Measurements from ENCODE around the gene PLAAT5. TPM values are rescaled to one million over a fixed set of nuclear protein-coding genes. Genes with fewer than 3 reads are reported as not detected.

The PLAAT5 gene
- total and polyA plus RNA-seq, 11 donors = 0.49 to 7.1 (median 1.5) TPM

DNA sequence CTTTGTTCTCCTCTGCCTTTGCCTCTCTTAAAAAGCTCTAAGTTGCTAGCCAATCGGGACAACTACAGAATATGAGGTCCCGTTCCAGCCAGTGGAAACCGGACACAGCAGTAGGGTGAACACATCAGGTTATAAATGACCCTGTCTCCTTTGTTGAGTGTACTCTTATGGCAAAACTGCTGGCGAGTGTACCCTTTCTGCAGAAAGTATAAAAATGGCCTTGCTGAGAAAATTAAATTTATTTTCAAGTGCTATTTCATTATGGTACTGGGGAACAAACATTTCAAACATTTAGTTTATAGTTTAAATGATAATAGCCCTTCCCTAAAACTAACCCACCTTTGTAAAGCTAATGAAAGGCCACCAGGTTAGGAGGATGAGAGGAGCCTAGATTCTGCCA lies 8.9 kb upstream of the PLAAT5 start:
- intact Hi-C loops (cut with DNase I) = loop anchor here in 2 of 10 donors (5.0 to 10.0 kb wide), 2 partner anchors 55 to 72 kb away; no protein-coding TSS in a partner anchor
- no peak for TF ChIP-seq CTCF (IDR thresholded peaks at IDR 0.05)
- no peak for TF ChIP-seq POLR2A (IDR thresholded peaks at IDR 0.05)
- Histone ChIP-seq H3K4me1 (peaks cover 0 to 29% (median under 1%) of the 10 kb centered on the region in 12 donors), H3K27me3 (peaks cover 0 to 3% (median 0%) of the 10 kb centered on the region in 9 donors), H3K9me3 (peaks cover 0 to 25% (median 8%) of the 10 kb centered on the region in 12 donors), H3K36me3 (no peaks in the 10 kb centered on the region), H3K27ac (no peak overlapping the region), H3K4me3 (no peak overlapping the region)
- DNase-seq = no peak
- WGBS, 4 donors = 82 to 96% (median 93%) methylated on average over 4 of the region's 4 CpGs
- ATAC-seq = no peak

DNA sequence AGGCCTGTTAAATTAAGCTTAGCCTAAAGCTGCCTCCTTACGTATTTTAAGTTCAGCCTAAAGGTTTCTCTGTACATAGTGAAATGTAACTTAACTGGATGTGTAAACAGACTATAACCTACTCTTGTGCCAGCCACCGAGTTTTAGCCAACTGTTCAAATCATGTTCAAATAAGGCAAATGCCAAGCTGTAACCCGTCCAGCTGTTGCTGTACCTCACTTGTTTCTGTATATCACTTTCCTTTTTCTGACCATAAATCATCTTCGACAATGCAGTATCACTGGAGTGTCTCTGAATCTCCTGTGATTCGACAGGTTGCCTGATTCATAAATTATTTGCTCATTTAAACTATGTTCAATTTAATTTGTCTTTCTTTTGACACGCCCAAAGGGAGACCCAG lies 4.0 kb upstream of the PLAAT5 start:
- no peaks in the 10 kb centered on the region for H3K36me3 ChIP-seq
- no peak overlapping the region for H3K27ac ChIP-seq
- H3K27me3 ChIP-seq = peaks cover 0 to 6% (median 0%) of the 10 kb centered on the region in 9 donors
- TF ChIP-seq CTCF (IDR thresholded peaks at IDR 0.05) = no peak
- no peak for TF ChIP-seq POLR2A (IDR thresholded peaks at IDR 0.05)
- DNase-seq = no peak
- no peak for ATAC-seq
- 89 to 93% (median 92%) methylated on average over 6 of the region's 6 CpGs for WGBS, 4 donors
- H3K4me3 ChIP-seq = no peak overlapping the region
- intact Hi-C loops (cut with DNase I) = no loop called here
- H3K4me1 ChIP-seq = peaks cover 0 to 26% (median 9%) of the 10 kb centered on the region in 12 donors
- H3K9me3 ChIP-seq = peaks cover 0 to 17% (median 5%) of the 10 kb centered on the region in 12 donors

GRCh38 chr11:63493127-63493526 lies 2.2 kb upstream of the PLAAT5 start:
- DNase-seq (no peak), ATAC-seq (no peak)
- TF ChIP-seq CTCF (IDR thresholded peaks at IDR 0.05) (no peak), POLR2A (IDR thresholded peaks at IDR 0.05) (no peak)
- WGBS, 4 donors = 87 to 96% (median 94%) methylated on average over 1 of the region's 1 CpG
- no peak overlapping the region for H3K27ac ChIP-seq
- H3K36me3 ChIP-seq = no peaks in the 10 kb centered on the region
- peaks cover 0 to 6% (median 0%) of the 10 kb centered on the region in 9 donors for H3K27me3 ChIP-seq
- peaks cover 0 to 37% (median 9%) of the 10 kb centered on the region in 12 donors for H3K4me1 ChIP-seq
- intact Hi-C loops (cut with DNase I) = no loop called here
- H3K9me3 ChIP-seq = peaks cover 0 to 4% (median 0%) of the 10 kb centered on the region in 12 donors
- H3K4me3 ChIP-seq = no peak overlapping the region

- Histone ChIP-seq H3K9me3 (peaks cover 0 to 4% (median 0%) of the 10 kb centered on the region in 12 donors), H3K27ac (peak overlapping the region in 1 of 12 donors; percentile 0), H3K27me3 (peaks cover 0 to 6% (median 0%) of the 10 kb centered on the region in 9 donors), H3K36me3 (no peaks in the 10 kb centered on the region), H3K4me3 (no peak overlapping the region), H3K4me1 (peaks cover 0 to 37% (median 9%) of the 10 kb centered on the region in 12 donors)
- no peak for ATAC-seq
- no peak for DNase-seq
- WGBS, 4 donors = 95 to 100% (median 98%) methylated on average over 1 of the region's 1 CpG
- TF ChIP-seq POLR2A (IDR thresholded peaks at IDR 0.05) = no peak
- no peak for TF ChIP-seq CTCF (IDR thresholded peaks at IDR 0.05)
- intact Hi-C loops (cut with DNase I) = no loop called here
These were observed 1.5 kb upstream of the PLAAT5 start for GRCh38 chr11:63492441-63492840.
